KOPT-K1 (cell line): ENCODE measurements around the gene CASP3.
A peak's percentile ranks its signal among the peaks of the same experiment; 100 is the strongest.
"Not testable (repeated sequence)": the region's sequence is repeated elsewhere in the genome, so short reads cannot be mapped to it uniquely, and the experiment has no call there.

ENCODE experiments used
- H3K27ac ChIP-seq: fragments of 200-600 bp; sonication (generic); 2 replicates; pipeline ENCODE4 v1.5.1; 2016; ENCODE audit warnings: antibody characterized with exemption, mild to moderate bottlenecking, low read depth, low read length; ENCODE audit not compliant: poor library complexity, severe bottlenecking
- H3K36me3 ChIP-seq: fragments of 200-600 bp; sonication (generic); 2 replicates; pipeline ENCODE4 v1.5.1; 2017; ENCODE audit warnings: antibody characterized with exemption, mild to moderate bottlenecking, low read length, moderate library complexity; ENCODE audit not compliant: insufficient read depth
- H3K9me3 ChIP-seq: fragments of 200-600 bp; sonication (generic); 2 replicates; pipeline ENCODE4 v1.5.1; 2017; ENCODE audit warnings: antibody characterized with exemption, low read length, mild to moderate bottlenecking; ENCODE audit not compliant: insufficient read depth, poor library complexity, severe bottlenecking

The CASP3 gene

DNA sequence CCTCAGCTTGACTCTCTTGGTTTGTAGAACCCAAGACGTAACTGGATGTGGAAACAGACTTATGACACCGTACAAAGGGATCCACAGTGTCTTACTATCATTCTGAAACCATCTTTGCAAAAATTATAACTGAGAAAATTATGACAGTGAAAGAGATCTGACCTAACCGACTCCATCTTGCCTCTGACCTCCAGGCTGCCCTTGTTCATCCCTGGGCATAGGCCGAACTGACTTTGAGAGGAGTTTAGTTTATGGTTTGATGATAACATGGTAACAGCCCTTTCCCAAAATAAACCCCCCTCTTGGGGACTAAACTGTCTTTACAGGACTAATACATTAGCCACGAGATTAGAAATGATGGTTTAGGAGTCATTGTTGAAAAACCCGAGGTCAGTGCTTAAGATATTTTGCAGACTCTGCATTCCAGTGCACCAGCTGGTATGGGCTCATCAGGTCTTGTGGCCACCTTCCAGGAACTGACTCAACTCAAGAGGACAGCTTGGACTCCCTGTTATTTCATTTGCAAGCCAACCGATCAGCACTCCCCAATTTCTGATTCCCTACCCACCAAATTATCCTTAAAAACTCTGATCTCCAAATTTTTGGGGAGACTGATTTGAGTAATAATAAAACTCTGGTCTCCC, 49.6 kb downstream of the CASP3 start:
- peaks cover 16% of the 10 kb centered on the region for H3K9me3 ChIP-seq
- no peaks in the 10 kb centered on the region for H3K36me3 ChIP-seq
- peak overlapping the region; percentile 77 for H3K27ac ChIP-seq

DNA sequence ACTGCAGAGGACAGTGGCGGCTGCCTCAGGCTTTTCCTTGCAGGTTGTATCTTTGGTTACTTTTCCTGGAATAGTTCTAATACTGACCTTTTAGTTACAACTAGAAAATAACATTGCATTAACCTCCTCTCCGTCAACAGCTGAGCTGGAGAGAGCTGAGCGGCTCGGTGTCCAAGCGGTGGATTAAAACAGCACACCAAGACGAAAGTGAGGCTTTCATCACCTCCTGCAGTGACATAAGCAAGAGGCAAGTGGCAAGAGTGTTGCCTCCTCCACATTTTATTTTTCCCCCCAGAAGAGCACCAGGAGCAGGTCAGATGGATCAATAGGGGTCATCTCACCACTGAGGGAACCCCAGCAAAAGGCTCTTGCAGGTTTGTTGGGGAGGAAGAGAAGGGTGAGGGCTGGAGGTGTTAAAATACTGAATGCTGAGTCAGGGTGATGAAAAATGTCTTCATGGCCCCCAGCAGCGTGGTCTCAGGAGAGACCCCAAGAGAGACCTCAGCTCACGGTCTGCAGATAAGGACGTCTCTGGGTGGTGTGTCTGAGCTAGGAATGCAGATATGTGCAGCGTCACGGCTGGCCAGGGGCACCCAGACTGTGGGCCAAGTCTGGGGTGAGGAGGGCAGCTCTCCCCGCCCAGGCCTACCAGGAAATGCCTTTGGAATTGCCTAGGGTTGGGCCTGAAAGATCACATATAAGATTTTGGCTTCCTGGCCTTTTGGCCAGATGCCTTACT, 50.3 kb downstream of the CASP3 start:
- no peak overlapping the region for H3K27ac ChIP-seq
- H3K9me3 ChIP-seq: peaks cover 9% of the 10 kb centered on the region
- no peaks in the 10 kb centered on the region for H3K36me3 ChIP-seq

DNA sequence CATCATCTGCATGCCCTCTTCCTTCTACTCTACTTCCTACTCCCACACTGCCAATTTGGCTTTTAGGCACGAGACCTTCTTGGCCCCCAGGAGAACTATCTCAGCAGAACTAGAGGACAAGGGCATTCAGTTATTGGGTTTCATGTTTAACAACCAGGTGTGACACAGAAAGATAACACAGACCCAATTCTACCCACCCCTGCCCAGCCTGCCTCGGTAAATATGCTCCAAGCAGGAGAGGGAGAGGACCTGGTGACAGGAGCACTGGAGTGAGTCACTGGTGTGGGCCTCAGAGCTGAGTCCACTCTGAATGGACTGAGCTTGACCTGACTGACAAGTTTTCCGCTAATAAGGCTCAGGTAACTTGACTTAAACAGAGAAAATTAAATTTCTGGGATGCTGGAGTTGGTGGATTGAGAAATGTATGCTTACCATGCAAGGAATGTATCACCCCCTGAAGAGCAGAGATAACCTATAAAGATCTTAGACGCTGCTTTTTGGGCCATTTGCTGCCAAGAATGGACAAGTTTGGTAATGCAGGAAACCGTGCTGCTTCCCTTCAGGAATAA, 52.5 kb downstream of the CASP3 start:
- Histone ChIP-seq H3K9me3 (no peaks in the 10 kb centered on the region), H3K27ac (no peak overlapping the region), H3K36me3 (no peaks in the 10 kb centered on the region)

DNA sequence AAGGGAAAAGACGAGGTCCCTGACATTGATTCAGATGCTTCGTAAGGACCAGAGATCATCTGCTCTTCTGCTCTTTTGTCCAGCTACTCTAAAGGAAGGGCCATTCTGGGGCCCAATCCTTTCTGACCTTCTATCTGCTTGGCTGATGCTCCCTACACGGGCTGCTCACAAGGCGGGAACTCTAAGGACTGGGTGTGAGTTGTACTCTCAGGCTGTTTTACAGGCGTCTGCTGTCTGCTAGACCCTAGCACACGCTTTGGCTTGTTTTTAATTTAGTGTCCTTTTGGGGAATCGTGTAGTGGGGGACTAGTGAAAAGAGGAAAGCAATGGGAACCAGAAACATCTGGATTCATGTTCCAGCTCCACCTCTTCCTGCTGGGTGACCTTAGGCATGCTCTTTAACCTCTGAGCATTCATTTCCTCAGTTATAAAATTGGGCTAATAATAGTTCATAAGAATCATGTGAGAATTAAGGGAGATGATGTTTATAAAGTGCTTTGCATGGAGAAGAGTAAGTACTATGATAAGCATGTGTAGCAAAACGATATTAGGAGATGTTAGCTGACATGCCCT, 53.1 kb downstream of the CASP3 start:
- no peak overlapping the region for H3K27ac ChIP-seq
- H3K36me3 ChIP-seq: no peaks in the 10 kb centered on the region
- H3K9me3 ChIP-seq: no peaks in the 10 kb centered on the region

DNA sequence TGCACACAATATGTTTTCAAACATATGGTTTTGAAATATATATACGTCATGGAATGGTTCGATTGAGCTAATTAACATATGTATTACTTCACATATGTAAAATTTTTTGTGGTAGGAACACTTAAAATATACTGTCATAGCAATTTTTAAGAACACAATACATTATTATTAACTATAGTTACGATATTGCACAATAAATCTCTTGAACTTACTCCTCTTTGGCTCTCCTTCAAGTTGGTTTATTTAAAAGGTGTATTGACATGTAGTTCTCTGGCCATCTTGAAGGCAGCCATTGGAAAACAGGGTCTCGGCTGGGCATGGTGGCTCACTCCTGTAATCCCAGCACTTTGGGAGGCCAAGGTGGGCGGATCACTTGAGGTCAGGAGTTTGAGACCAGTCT, 53.8 kb downstream of the CASP3 start:
- Histone ChIP-seq H3K9me3 (no peaks in the 10 kb centered on the region), H3K36me3 (no peaks in the 10 kb centered on the region), H3K27ac (no peak overlapping the region)

DNA sequence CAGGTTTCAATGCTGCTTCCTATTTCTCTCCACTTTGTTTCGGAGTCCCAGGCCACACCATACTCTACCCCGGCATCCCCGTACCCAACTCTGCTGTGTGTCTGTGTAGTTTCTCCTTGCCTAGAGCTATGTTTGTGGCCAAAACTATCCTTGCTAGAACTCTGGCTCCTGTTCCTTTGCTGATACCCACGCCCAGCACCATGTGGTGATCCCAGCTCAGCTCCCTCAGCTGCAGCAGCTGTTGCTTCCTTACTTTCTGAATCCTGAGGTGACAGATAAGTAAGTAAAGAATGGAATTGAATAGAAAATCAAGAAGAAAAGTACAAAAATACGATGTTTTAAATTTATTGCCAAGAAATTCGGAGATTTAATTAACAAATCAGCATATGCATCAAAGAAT, 55.8 kb downstream of the CASP3 start:
- no peak overlapping the region for H3K27ac ChIP-seq
- no peaks in the 10 kb centered on the region for H3K9me3 ChIP-seq
- no peaks in the 10 kb centered on the region for H3K36me3 ChIP-seq

DNA sequence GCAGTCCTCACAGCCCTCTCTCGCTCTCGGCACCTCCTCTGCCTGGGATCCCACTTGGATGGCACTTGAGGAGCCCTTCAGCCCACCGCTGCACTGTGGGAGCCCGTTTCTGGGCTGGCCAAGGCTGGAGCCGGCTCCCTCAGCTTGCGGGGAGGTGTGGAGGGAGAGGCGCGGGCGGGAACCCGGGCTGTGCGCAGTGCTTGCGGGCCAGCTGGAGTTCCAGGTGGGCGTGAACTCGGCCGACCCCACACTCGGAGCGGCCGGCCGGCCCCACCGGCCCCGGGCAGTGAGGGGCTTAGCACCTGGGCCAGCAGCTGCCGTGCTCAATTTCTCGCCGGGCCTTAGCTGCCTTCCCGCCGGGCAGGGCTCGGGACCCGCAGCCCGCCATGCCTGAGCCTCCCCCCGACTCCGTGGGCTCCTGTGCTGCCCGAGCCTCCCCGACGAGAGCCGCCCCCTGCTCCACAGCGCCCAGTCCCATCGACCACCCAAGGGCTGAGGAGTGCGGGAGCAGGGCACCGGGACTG, 57.4 kb downstream of the CASP3 start:
- not testable (repeated sequence) for H3K36me3 ChIP-seq, H3K27ac ChIP-seq, H3K9me3 ChIP-seq

DNA sequence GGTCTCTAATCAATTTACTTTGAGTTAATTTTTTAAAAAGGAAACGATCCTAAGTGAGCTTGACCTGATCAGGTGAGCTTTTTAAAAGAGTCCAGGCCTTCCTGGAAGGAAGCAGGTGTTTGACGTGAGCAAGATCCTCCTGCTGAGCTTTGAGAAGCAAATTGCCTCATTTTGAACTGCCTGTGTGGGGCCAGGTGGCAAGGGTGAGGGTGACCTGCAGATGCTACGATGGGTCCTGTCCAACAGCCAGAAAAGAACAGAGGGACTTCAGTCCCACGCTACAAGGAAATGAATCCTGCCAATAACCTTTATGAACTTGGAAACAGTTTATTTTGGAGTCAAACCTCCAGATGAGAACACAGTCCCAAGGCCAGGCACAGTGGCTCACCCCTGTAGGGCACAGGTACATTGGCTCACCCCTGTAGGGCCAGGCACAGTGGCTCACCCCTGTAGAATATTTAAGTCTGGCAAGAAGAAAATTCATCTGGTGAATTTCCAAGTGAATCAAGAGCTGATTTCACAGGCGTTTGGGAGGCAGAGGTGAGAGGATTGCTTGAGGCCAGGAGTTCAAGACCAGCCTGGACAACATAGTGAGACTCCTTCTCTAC, 58.1 kb downstream of the CASP3 start:
- no peak overlapping the region for H3K27ac ChIP-seq
- H3K9me3 ChIP-seq: no peaks in the 10 kb centered on the region
- H3K36me3 ChIP-seq: no peaks in the 10 kb centered on the region

DNA sequence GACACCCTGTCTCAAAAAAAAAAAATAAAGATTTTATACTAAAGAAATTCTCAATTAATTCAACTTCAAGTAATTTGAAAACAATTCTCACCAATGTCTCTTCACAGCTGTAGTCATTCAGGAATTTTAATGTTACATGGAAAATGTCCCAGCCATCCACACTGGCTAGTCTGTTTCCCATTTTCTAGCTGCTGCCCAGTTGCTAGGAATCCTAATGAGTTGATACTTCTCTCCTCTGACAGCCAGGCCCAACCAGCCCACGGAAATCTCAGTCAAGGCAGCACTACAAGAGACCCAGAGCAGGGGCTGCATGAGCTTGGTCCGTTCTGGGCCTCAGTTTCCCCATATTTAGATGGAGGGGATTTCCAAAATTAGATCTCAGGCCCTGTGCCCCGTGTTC, 59.1 kb downstream of the CASP3 start:
- Histone ChIP-seq H3K27ac (no peak overlapping the region), H3K9me3 (no peaks in the 10 kb centered on the region), H3K36me3 (no peaks in the 10 kb centered on the region)

DNA sequence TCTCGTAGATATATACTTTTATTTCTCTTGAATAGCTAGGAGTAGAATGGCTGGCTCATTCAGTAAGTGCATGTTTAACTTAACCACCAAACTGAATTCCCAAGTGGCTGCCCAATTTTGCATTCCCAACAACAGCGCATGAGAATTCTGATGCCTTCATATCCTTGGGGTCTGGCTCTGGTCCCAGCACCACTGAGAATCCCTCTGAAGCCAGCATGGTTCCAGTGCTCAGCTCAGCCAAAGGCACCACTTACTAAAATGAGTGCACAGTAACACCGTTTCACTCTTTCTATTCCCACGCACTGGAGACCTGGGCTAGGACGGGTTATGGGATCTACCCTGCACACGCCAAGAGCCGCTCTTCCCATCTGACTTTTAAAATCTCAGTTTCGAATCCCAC, 60.4 kb downstream of the CASP3 start:
- no peaks in the 10 kb centered on the region for H3K9me3 ChIP-seq
- H3K36me3 ChIP-seq: no peaks in the 10 kb centered on the region
- H3K27ac ChIP-seq: no peak overlapping the region

DNA sequence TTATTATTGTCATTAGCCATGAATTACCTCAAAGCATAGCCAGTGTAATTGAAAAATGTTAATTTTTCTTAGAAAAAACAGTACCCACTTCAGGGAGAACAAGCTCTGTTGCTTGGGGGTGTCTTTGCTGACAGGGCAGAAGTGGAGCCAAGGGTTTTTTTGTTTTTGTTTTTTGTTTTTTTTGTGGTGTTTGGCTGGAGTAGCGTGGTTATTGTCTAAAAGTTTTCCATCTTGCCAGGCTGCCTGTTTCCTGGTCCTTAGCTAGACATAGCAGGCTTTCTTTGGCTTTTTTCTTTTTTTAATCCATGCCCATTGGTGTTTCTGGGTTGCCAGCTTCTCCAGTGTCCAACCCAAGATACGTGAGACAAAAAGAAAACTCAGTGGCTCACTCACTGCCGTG, 61.5 kb downstream of the CASP3 start:
- no peak overlapping the region for H3K27ac ChIP-seq
- no peaks in the 10 kb centered on the region for H3K36me3 ChIP-seq
- no peaks in the 10 kb centered on the region for H3K9me3 ChIP-seq

DNA sequence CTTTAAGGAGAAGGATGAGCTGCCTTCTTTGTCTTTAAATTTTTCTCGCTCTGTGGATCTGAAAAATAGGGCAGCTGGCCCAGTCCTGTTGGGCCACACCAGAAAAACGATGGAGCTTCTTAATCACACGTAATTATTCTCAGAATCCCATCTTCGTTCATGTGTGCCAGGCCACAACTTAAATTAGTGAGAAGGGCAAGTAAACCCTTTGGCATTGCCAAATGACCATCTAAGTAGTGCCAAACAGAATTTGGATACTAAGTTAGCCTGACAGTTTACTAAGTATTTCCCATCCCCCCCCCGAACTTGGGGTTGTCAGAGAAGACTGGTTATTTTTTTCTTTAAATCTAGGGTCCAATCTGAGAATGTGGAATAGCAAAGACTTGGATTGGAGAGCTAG, 62.0 kb downstream of the CASP3 start:
- Histone ChIP-seq H3K27ac (no peak overlapping the region), H3K36me3 (no peaks in the 10 kb centered on the region), H3K9me3 (no peaks in the 10 kb centered on the region)

DNA sequence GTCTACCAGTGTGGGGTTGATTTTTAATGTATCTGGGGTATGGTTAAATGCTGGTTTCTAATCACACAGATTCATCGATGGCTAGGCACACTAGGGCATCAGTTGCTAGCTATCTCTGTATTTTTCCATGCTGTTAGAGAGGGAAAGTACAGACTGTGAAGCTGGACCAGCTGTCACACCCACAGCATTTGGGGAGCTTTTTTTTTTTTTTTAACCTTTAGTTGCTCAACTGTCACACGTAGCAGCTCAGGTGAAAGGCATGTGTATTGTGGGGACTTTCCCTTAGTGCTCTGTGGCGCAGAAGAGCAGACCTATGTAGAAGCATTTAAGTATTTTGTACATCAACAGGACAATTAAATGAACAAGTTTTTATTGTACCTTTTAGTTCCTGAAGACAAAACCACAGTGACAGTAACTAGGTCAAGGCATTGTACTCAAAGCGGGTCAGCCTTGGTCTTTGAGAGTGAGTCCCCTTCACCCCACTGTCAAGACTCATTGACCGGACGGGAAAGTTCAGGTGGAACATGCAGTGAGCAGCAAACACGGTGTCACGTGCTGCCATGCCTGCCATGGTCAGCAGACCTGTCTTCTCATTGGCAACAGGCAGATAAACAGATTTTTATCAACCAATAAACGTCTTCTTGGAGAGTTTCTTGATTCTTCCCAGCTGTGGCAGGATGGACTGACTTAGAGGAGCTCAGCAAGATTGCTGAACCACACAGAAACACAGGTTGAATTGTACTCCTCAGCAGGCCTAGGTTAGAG, 65.3 kb downstream of the CASP3 start:
- peaks cover 19% of the 10 kb centered on the region for H3K9me3 ChIP-seq
- H3K36me3 ChIP-seq: no peaks in the 10 kb centered on the region
- no peak overlapping the region for H3K27ac ChIP-seq
